ENCODE data around the gene NOX5. TPM values are rescaled to one million over a fixed set of nuclear protein-coding genes. Genes with fewer than 3 reads are reported as not detected.

NOX5 gene
- total and polyA plus RNA-seq, 2 of the 4 experiments (the other 2 are of a cell fraction): 0.07 TPM; not detected in 1

DNA sequence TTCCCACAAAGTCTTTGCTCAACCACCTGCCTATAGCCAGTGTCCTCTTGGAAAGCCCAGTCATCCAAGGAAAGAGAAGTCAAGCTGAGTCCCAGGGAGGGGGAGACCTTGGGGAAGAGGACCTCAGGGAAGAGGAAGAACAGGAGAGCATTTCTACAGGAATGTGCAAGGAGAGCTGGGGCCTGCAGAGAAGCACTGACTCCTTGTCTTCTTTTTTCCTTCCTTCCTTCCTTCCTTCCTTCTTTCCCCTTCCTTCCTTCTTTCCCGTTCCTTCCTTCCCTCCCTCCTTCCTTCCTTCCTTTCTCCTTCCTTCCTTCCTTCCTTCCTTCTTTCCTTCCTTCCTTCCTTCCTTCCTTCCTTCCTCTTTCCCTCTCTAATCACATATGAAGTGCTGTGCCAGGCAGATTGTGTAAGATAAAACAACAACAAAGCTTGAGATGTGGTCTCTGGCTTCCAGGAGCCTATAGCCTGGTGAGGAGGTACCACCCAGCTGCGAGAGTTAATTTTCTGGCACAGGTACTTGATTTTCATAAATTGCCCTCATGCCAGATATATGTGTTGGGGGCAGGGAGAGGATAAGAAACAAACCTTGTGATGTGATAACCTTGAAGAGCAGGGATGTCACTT lies 70.0 kb downstream of the NOX5 start:
- Histone ChIP-seq H4K8ac (ENCODE audit: low read depth in 2 of 2, low read length in 2 of 2) (no peak overlapping the region), H3K4me3 (ENCODE audit: insufficient read depth, low read depth, low read length) (no peak overlapping the region), H3K9ac (ENCODE audit: low read depth, low read length) (no peak overlapping the region), H2BK120ac (ENCODE audit: low read depth, low read length) (no peak overlapping the region), H2AK5ac (ENCODE audit: low read depth, low read length) (no peak overlapping the region), H3K18ac (ENCODE audit: low read depth, low read length) (no peak overlapping the region), H2AFZ (replicated peaks; ENCODE audit: low read length, poor library complexity) (no peak overlapping the region), H3K79me1 (ENCODE audit: low read depth in 1 of 2, low read length in 2 of 2) (no peaks in the 10 kb centered on the region), H3K4me1 (ENCODE audit: control insufficient read depth, insufficient read depth, low read length) (peaks cover 9% of the 10 kb centered on the region), H3K4ac (ENCODE audit: low read depth, low read length) (no peak overlapping the region), H3K9me3 (ENCODE audit: control insufficient read depth, insufficient read depth, low read length) (no peaks in the 10 kb centered on the region), H3K9me1 (ENCODE audit: insufficient read depth, low read length) (peaks cover 6% of the 10 kb centered on the region; the same call in 1 of the 2 replicates), H2BK20ac (ENCODE audit: low read depth, low read length) (no peak overlapping the region), H3K23ac (ENCODE audit: low read depth, low read length) (no peak overlapping the region; the same call in 1 of the 2 replicates), H3K4me2 (ENCODE audit: low read depth, low read length) (no peak overlapping the region), H4K20me1 (ENCODE audit: insufficient read depth, low read length) (no peaks in the 10 kb centered on the region), H2BK15ac (ENCODE audit: low read depth, low read length) (no peak overlapping the region), H3K27me3 (ENCODE audit: control insufficient read depth, insufficient read depth, low read length) (peaks cover 44% of the 10 kb centered on the region), H4K5ac (ENCODE audit: low read depth, low read length) (no peak overlapping the region), H4K91ac (ENCODE audit: insufficient read depth, low read depth, low read length) (no peak overlapping the region), H3K27ac (ENCODE audit: insufficient read depth, low read length) (no peak overlapping the region), H2AK9ac (replicated peaks; ENCODE audit: low read depth, low read length, poor library complexity) (no peak overlapping the region), H2BK5ac (ENCODE audit: low read depth, low read length, poor library complexity, severe bottlenecking) (no peak overlapping the region), H3K14ac (replicated peaks; ENCODE audit: low read depth, low read length) (no peak overlapping the region), H3K56ac (ENCODE audit: extremely low read depth, insufficient read depth, low read length) (no peak overlapping the region), H3K36me3 (ENCODE audit: control insufficient read depth, insufficient read depth, low read length) (no peaks in the 10 kb centered on the region)
- no TSS peak for BruUV-seq (replicated peaks)
- dilution Hi-C loops (cut with HindIII; ENCODE audit: low sequenced_read_pairs, unreplicated experiment): no loop called here
- in situ Hi-C loops (cut with MboI; ENCODE audit: low sequenced_read_pairs): no loop called here
- no CpG with 5 or more reads among the region's 2 CpGs for WGBS, 2 experiments (ENCODE audit: extremely low coverage in 2 of 2, insufficient read length in 1 of 2)
- no peak for ATAC-seq (ENCODE audit: low read depth)
- ChIA-PET POLR2A (ENCODE audit: unreplicated experiment) (interaction anchor here (0.7 kb wide), 1 partner anchor 288 kb away, joined by 24 read pairs; no protein-coding TSS in a partner anchor), CTCF (no interaction called here)
- DNase-seq: no peak
- TF ChIP-seq MAZ (IDR thresholded peaks at IDR 0.05; ENCODE audit: borderline replicate concordance, low read depth, low read length): no peak
- intact Hi-C loops (cut with micrococcal nuclease): loop anchor here (5.0 kb wide), 1 partner anchor 43 kb away; no protein-coding TSS in a partner anchor
